Gastrocnemius medialis (tissue), 4 donors: Measurements from ENCODE around the gene OR5K3. TPM values are rescaled to one million over a fixed set of nuclear protein-coding genes. Genes with fewer than 3 reads are reported as not detected.
"Not testable (repeated sequence)": the region's sequence is repeated elsewhere in the genome, so short reads cannot be mapped to it uniquely, and the experiment has no call there.

ENCODE experiments used
- ATAC-seq, 2 donors: fragments of 150-250 bp; one replicate each; pipeline ENCODE4 v1.9.1; 2016
- DNase-seq, 2 donors: peaks; one replicate each; pipeline ENCODE4 v3.0.0-alpha.2; 2019
- H3K27ac ChIP-seq, 4 donors: fragments of 200-600 bp; sonication (generic); 1 replicate in 1 of 4; 2 replicates in 3 of 4; pipeline ENCODE4 v1.5.1; 2016 to 2018; ENCODE audit warnings: mild to moderate bottlenecking in 2 of 4, moderate library complexity in 1 of 4
- H3K27me3 ChIP-seq, 3 donors: fragments of 200-600 bp; sonication (generic) in 2 of 3; 1 replicate in 1 of 3; 2 replicates in 2 of 3; pipeline versions ENCODE4 v1.5.1 to v1.6.0; 2016 to 2019; ENCODE audit warnings: mild to moderate bottlenecking in 1 of 3, moderate library complexity in 1 of 3
- H3K36me3 ChIP-seq, 2 donors: fragments of 200-600 bp; sonication (generic) in 1 of 2; one replicate each; pipeline ENCODE4 v1.5.1; 2017 to 2018
- H3K4me1 ChIP-seq, 2 donors: fragments of 200-600 bp; sonication (generic) in 1 of 2; one replicate each; pipeline ENCODE4 v1.5.1; 2016 to 2017; ENCODE audit warnings: mild to moderate bottlenecking in 2 of 2
- H3K4me3 ChIP-seq, 4 donors: fragments of 200-600 bp; sonication (generic) in 3 of 4; 1 replicate in 1 of 4; 2 replicates in 3 of 4; pipeline ENCODE4 v1.5.1; 2016 to 2019; ENCODE audit warnings: mild to moderate bottlenecking in 2 of 4
- H3K9me3 ChIP-seq, 3 donors: fragments of 200-600 bp; sonication (generic) in 2 of 3; 1 replicate in 1 of 3; 2 replicates in 2 of 3; pipeline ENCODE4 v1.5.1; 2016 to 2019
- CTCF ChIP-seq, 5 experiments: fragments of 450-650 bp in 3 of 5; fragments of 200-600 bp in 2 of 5; sonication (generic) in 2 of 5; IDR thresholded peaks in 4 of 5; conservative IDR thresholded peaks in 1 of 5; 1 replicate in 4 of 5; 2 replicates in 1 of 5; pipeline ENCODE4 v1.5.1; 2016 to 2019; ENCODE audit warnings: antibody characterized with exemption in 5 of 5, mild to moderate bottlenecking in 3 of 5, moderate library complexity in 3 of 5
- POLR2A ChIP-seq, 2 donors: fragments of 450-650 bp; IDR thresholded peaks; one replicate each; pipeline ENCODE4 v1.6.1; 2017; ENCODE audit warnings: antibody characterized with exemption in 2 of 2, mild to moderate bottlenecking in 2 of 2, moderate library complexity in 2 of 2
- in situ Hi-C, 4 donors: fragments of 200-750 bp; cut with MboI; loops; one replicate each; pipeline versions ENCODE4 v1.15.0 to v1.8.0; 2017; ENCODE audit warnings: low sequenced_read_pairs in 4 of 4
- intact Hi-C: fragments of 100-400 bp; cut with DNase I; formaldehyde crosslinking; loops from one replicate; pipeline ENCODE4 v1.15.1; 2023; ENCODE audit warnings: low total_unique reads
- total RNA-seq, 4 donors: library from RNA; depleted of rRNA; stranded (reverse); fragments of >200 nt; gene quantifications; one replicate each; pipeline versions ENCODE4 v1.1.0 to v1.2.3, GENCODE V29; 2016

The OR5K3 gene
- total RNA-seq, 4 donors from 2014 or later, result not detected

GRCh38 chr3:98372445-98372844 is 18.0 kb upstream of the OR5K3 start:
- intact Hi-C loops, result no loop called here
- no peaks in the 10 kb centered on the region for H3K4me1 ChIP-seq
- no peak for DNase-seq
- no peak overlapping the region for H3K27ac ChIP-seq
- no peak for ATAC-seq
- no peaks in the 10 kb centered on the region for H3K36me3 ChIP-seq
- no peak overlapping the region for H3K4me3 ChIP-seq
- in situ Hi-C loops, result loop anchor here in 1 of 4 donors (25.0 kb wide), 1 partner anchor 90 kb away; the partner anchor contains the start of gene OR5K1
- no peaks in the 10 kb centered on the region for H3K27me3 ChIP-seq
- no peak for TF ChIP-seq CTCF (IDR thresholded peaks at IDR 0.05 in 4 of 5, conservative IDR thresholded peaks at IDR 0.05 in 1 of 5)
- TF ChIP-seq POLR2A (IDR thresholded peaks at IDR 0.05), result no peak
- H3K9me3 ChIP-seq, result no peaks in the 10 kb centered on the region

GRCh38 chr3:98376631-98377030 is 13.8 kb upstream of the OR5K3 start:
- TF ChIP-seq POLR2A (IDR thresholded peaks at IDR 0.05), result no peak
- Histone ChIP-seq H3K4me3 (no peak overlapping the region), H3K27ac (no peak overlapping the region), H3K27me3 (no peaks in the 10 kb centered on the region), H3K9me3 (no peaks in the 10 kb centered on the region), H3K36me3 (no peaks in the 10 kb centered on the region), H3K4me1 (no peaks in the 10 kb centered on the region)
- ATAC-seq (no peak), DNase-seq (no peak)
- intact Hi-C loops, result no loop called here
- in situ Hi-C loops, result no loop called here

GRCh38 chr3:98388147-98388546 is 2.3 kb upstream of the OR5K3 start:
- intact Hi-C loops, result no loop called here
- no peaks in the 10 kb centered on the region for H3K27me3 ChIP-seq
- H3K9me3 ChIP-seq, result no peaks in the 10 kb centered on the region
- no peaks in the 10 kb centered on the region for H3K36me3 ChIP-seq
- no peak for TF ChIP-seq POLR2A (IDR thresholded peaks at IDR 0.05)
- TF ChIP-seq CTCF (IDR thresholded peaks at IDR 0.05 in 4 of 5, conservative IDR thresholded peaks at IDR 0.05 in 1 of 5), result no peak
- DNase-seq, result no peak
- H3K27ac ChIP-seq, result no peak overlapping the region
- no peak overlapping the region for H3K4me3 ChIP-seq
- no peaks in the 10 kb centered on the region for H3K4me1 ChIP-seq
- ATAC-seq, result no peak
- in situ Hi-C loops, result no loop called here

GRCh38 chr3:98395101-98395500 is 4.6 kb downstream of the OR5K3 start:
- Histone ChIP-seq H3K27me3 (no peaks in the 10 kb centered on the region), H3K36me3 (no peaks in the 10 kb centered on the region), H3K4me1 (no peaks in the 10 kb centered on the region), H3K9me3 (no peaks in the 10 kb centered on the region), H3K4me3 (no peak overlapping the region), H3K27ac (no peak overlapping the region)
- intact Hi-C loops (no loop called here), in situ Hi-C loops (no loop called here)
- ATAC-seq (no peak), DNase-seq (no peak)
- TF ChIP-seq POLR2A (IDR thresholded peaks at IDR 0.05) (no peak), CTCF (IDR thresholded peaks at IDR 0.05 in 4 of 5, conservative IDR thresholded peaks at IDR 0.05 in 1 of 5) (no peak)

GRCh38 chr3:98396482-98396881 is 6.0 kb downstream of the OR5K3 start:
- H3K4me1 ChIP-seq, H3K9me3 ChIP-seq, ATAC-seq, H3K36me3 ChIP-seq, in situ Hi-C loops, H3K27ac ChIP-seq, H3K27me3 ChIP-seq, DNase-seq, intact Hi-C loops, H3K4me3 ChIP-seq: not testable (repeated sequence)

GRCh38 chr3:98398513-98398912 is 8.0 kb downstream of the OR5K3 start:
- intact Hi-C loops (no loop called here), in situ Hi-C loops (no loop called here)
- ATAC-seq (no peak), DNase-seq (no peak)
- no peaks in the 10 kb centered on the region for H3K36me3 ChIP-seq
- no peak for TF ChIP-seq POLR2A (IDR thresholded peaks at IDR 0.05)
- TF ChIP-seq CTCF (IDR thresholded peaks at IDR 0.05 in 4 of 5, conservative IDR thresholded peaks at IDR 0.05 in 1 of 5), result no peak
- no peak overlapping the region for H3K27ac ChIP-seq
- no peaks in the 10 kb centered on the region for H3K4me1 ChIP-seq
- no peak overlapping the region for H3K4me3 ChIP-seq
- H3K9me3 ChIP-seq, result no peaks in the 10 kb centered on the region
- no peaks in the 10 kb centered on the region for H3K27me3 ChIP-seq
